Dermis blood vessel endothelial cell (primary cell): ENCODE measurements around the gene ST6GAL1. TPM values are rescaled to one million over a fixed set of nuclear protein-coding genes. Genes with fewer than 3 reads are reported as not detected.
A peak's percentile ranks its signal among the peaks of the same experiment; 100 is the strongest.
"Not testable (repeated sequence)": the region's sequence is repeated elsewhere in the genome, so short reads cannot be mapped to it uniquely, and the experiment has no call there.

ENCODE experiments used
- DNase-seq: peaks from one replicate; pipeline ENCODE4 v3.0.0; 2010
- total RNA-seq: library from RNA; depleted of rRNA; stranded (reverse); fragments of >200 nt; gene quantifications from 2 replicates; pipeline ENCODE4 v1.2.3, GENCODE V29; 2014

The ST6GAL1 gene
- total RNA-seq, 1 donor from 2014 or later = 104 TPM

DNA sequence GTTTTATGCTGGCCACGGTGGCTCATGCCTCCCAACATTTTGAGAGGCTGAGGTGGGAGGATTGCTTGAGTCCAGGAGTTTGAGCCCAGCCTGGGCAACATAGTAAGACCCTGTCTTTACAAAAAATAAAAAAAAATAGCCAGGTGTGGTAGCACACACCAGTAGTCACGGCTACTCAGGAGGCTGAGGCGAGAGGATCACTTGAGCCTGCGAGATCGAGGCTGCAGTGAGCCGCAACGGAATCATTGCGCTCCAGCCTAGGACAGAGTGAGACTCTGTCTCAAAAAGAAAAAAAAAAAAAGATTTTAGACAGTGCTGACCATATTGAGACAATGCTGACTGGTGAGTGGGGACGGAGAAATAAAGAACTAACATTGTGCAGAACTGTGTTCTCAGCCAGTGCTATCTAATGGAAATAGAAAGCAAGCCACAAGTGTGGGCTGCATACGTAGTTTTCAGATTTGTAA, 67.2 kb downstream of the ST6GAL1 start:
- no peak for DNase-seq

- no peak for DNase-seq
Observed at GRCh38 chr3:186998937-186999368, 68.6 kb downstream of the ST6GAL1 start.

DNA sequence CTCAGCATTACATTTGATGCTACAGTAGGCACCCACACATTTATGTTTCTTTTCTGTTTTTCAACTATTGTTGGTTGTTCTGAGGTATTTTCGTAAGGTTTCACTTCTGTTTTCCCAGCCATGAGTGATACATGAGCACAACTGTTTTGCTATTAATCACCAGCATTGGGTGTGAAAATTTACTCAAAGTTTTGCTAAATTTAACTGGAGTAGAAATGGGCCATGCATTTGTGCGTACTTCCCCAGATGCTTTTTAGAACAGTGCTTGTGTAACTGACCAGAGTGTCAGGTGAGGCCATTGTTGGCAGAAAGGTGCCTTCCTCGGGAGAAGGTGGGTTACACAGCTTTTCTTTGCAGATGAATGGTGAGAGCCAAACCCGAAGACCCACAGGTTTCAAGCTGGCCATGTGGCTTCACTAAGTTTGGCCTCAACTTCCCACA, 70.4 kb downstream of the ST6GAL1 start:
- no peak for DNase-seq

- DNase-seq = no peak
Observed at GRCh38 chr3:187002915-187003314, 72.6 kb downstream of the ST6GAL1 start.

DNA sequence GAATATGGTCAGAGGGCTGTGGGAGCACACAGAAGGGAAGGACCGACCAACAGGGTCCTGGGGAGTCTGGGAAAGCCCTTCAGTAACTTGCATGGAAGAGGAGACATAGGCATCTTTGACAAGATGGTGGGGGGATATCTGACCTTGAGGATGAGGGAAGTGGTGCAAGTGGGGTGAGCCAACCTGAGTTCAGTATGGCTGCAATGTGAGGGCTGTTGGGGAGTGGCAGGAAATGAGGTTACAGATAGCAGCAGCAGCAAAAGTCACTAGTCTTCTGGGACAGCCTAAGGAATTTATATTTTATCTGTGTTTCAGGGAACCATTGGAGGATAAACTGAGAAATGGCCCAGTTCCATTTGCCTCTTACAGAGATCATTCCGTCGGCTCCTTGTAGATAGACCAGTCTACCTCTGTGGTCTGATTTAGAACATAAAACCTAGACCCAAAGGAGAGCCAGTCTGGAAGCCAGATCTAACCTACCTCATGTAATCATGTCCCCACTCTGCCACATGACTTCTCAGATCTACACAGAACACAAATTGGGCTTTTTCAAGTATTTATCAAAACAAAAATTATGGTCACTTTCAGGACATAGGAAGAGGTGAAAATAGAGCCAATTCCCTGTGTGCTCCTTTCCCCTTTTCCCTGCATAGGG, 75.6 kb downstream of the ST6GAL1 start:
- no peak for DNase-seq

DNA sequence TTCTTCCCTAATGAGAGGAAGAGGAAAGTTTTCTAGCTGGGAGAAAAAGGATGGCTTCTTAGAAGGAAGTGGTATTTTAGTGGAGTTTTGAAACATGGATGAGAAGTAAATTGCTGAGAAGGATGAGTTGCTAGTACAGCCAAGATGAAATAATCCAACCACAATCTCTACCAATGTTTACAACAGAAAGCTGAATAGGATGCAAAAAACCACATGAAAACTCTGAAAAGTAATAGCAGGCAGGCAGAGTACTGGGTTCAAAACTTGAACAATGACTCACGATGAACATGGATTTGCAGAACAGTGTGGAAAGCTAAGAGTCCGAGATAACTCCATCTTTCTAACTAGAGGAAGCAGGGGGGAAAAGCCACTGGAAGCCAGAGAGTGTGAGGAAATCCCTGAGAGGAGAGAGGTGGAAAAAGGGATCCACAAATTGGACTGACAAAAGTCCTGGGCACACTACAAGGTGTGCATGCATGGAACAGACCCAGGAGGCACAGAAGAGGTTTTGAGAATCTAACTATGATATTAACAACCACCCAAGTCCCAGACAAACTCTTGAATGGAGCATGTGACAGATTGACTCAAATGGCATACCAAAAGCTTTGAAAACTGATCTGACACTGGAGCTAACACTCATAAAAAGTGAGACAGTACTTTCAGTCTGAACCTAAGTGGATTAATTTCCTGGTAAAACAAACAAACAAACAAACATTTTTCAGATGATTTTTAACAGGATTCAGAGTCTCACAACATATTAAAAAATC, 76.7 kb downstream of the ST6GAL1 start:
- DNase-seq = no peak

DNA sequence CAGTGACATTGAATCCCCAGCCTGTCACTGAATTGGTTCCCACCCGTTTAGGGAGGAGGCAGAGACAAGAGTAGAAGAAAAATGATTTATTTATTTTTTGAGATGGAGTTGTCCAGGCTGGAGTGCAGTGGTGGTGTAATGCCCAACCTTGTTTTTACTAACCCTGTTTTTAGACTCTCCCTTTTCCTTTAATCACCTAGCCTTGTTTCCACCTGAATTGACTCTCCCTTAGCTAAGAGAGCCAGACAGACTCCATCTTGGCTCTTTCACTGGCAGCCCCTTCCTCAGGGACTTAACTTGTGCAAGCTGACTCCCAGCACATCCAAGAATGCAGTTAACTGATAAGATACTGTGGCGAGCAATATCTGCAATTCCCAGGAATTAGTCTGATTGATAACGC, 80.1 kb downstream of the ST6GAL1 start:
- DNase-seq = not testable (repeated sequence)

GRCh38 chr3:187011915-187012314, 81.6 kb downstream of the ST6GAL1 start:
- DNase-seq = no peak

DNA sequence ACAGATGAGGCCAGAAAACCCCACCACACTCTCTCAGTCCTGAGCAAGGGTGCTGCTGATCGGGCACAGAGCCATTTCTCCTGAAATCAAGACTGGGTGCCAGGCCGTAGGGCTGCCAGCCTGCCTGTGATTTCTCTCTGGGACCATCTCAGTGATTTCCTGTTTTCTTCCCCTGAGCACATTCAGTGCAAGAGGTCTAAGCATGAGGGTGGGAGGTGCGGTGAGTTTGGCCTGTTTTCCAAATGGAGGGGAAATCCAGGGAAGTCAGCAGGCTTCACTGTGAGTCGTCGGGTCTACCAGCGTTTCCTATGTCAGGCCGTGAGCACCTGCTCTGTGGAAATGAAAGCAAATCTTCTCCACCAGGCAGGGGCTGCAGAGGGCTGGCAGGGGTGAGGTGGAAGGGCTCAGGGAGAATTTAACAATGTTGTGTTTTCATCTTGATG, 82.3 kb downstream of the ST6GAL1 start:
- peak; percentile 86 for DNase-seq

- no peak for DNase-seq
Observed at GRCh38 chr3:187013159-187013716, 82.9 kb downstream of the ST6GAL1 start.

GRCh38 chr3:187014417-187014864, 84.1 kb downstream of the ST6GAL1 start:
- DNase-seq = peak; percentile 68

DNA sequence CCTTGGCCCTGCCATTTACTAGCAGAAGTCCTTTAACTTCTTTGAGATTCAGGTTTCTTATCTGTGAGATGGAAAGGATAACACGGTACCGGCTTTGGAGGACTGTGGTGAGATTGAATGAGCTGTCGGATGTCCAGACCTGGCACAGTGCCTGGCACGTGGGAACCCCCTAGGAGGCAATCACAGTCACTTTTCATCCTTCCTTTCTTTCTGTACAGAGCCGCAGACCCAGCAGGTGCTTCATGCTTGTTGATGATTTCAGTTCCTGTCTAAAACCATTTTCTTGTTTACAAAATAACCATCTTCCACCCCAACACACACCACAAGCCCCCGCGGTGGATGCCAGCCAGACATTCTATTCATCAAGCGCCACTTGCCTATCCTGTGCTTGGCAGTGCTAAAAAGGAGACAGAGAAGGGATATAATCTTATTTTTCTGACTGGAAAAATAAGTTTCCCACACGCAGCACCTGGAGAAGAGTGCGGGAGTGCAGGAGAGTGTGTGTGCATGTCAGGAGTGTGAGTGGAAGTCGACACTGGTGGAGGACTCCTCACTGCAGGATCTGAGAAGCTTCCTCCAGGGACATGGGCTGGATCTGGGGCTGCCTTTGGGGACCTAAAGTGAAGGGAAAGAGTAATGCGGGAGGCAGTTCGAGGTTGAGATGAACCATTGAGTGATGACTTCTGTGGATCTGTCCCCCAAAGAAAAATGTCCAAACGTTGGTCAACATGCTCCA, 85.7 kb downstream of the ST6GAL1 start:
- DNase-seq = peak; percentile 56

DNA sequence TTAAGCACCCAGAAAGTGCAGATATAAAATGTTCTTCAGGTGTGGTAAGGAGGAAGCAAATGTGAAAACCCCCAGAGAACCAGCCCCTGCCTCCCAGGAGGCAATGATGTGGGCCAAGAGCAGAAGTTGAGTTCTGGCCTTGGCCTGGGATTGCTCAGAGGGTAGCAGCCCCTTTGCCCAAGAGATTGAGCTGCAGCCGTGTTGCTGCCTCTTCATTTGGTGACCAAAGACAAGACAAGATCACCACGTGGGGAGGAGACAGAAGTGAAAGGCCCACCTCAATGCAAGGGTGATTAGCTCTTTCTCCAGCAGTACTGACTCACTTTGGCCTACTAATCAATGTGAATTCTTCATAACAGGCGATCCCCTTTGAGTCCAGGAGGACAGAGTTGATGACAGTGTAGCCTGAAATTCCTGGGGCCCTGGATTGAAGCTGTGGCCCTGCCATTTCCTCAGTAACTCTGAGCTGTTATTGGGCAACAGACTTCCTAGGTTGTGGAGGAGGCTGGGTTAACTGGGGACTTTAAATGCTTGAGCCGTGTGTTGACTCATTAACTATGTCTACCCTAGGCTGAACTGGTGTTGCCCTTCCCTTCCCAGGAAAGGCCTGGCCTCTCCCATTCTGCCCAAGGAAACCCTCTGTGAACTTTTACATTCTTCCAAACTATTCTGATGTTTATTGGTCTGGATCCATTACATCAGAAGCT, 86.5 kb downstream of the ST6GAL1 start:
- peak; percentile 78 for DNase-seq

GRCh38 chr3:187017511-187018230, 87.3 kb downstream of the ST6GAL1 start:
- DNase-seq = no peak

GRCh38 chr3:187019542-187020072, 89.3 kb downstream of the ST6GAL1 start:
- DNase-seq = no peak

DNA sequence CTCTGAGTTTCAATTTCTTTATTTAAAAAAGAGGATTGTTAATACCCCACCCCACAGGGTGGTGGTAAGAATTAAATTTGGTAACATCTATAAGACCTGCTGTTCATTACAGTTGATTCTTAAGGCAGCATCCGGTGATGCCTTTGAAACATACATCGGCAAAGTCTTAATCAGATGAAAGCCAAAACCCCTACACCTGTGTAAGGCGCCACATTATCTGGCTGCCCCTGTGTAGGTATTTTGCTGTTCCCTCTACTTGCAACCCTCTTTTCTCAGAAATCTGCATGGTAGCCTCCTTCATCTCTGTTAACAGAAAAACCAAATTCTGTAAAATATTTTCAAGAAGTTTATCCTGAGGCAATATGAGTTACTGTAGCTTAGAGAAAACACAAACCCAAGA, 90.0 kb downstream of the ST6GAL1 start:
- DNase-seq = no peak

DNA sequence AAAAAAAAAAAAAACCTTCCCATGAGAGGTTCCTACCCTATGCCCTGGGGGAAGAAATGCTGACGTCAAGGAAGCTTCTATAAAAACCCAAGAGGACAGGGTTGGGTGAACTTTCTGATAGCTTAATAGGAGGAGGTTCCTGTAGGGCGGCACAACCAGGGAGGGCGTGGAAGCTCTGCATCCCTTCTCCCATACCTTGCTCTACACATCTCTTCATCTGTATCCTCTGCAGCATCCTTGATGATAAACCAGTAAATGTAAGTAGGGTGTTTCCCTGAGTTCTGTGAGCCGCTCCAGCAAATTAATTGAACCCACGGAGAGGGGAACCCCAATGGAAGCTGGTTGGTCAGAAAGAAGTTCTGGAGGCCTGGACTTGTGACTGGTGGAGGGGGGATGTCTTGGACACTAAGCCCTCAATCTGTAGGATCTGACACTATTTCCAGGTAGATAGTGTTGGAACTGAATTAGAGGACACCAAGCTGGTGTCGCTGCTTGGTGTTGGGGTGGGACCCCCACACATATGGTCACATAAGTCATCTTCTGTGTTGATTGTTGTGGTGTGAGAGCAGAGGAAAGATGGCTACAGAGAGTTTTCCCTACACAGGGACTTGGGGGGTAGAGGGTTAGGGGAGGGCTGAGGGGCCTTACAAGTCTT, 91.5 kb downstream of the ST6GAL1 start:
- DNase-seq = no peak

DNA sequence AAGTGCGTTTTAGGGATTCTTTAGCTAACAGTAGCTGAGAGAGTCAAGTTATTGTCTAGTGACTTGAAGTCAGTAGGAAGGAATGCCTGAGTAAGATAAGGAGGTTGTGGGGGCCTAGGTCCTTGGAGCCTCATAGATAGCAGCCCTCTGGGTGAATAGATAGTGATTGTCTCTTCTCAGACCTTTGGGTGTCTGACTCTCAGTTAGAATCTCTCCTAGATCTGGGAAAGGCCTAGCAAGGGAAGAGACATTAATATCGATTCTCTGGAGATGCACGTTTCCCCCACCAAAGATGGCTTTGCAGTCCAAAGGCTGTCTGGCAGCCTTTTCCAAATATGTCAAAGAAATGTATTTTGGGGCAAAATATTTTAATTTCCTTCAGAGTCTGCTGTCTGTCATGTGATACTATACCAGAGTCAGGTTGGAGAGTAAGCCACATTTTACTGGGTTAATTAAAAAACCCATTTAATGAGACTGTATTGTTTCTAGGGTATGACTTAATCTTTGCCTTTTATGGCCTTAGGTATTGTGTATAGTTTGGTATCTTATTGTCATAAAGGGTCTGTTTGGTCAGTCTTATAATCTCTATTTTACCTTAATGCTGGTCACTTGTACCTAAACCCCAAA, 92.2 kb downstream of the ST6GAL1 start:
- no peak for DNase-seq

- not testable (repeated sequence) for DNase-seq
Observed at GRCh38 chr3:187023340-187023739, 93.0 kb downstream of the ST6GAL1 start.
